Mucosa of descending colon (tissue), 3 donors: Measurements from ENCODE around the gene TAF3. TPM values are rescaled to one million over a fixed set of nuclear protein-coding genes. Genes with fewer than 3 reads are reported as not detected.

Experiments used
- ATAC-seq: fragments of 200-7000 bp; cut with Tn5 transposase; one replicate; pipeline ENCODE4 v1.9.1; 2020; ENCODE audit warnings: mild to moderate bottlenecking, moderate library complexity
- DNase-seq, 3 donors: peaks; one replicate each; pipeline ENCODE4 v3.0.0-alpha.2; 2020
- H3K36me3 ChIP-seq: fragments of 200-600 bp; one replicate; pipeline ENCODE4 v1.8.0; 2021; ENCODE audit warnings: low read depth, mild to moderate bottlenecking
- H3K4me1 ChIP-seq: fragments of 200-600 bp; one replicate; pipeline ENCODE4 v1.8.0; 2021; ENCODE audit warnings: low read depth, mild to moderate bottlenecking
- H3K4me3 ChIP-seq: fragments of 200-600 bp; one replicate; pipeline ENCODE4 v1.8.0; 2021; ENCODE audit warnings: mild to moderate bottlenecking
- H3K9me3 ChIP-seq: fragments of 200-600 bp; one replicate; pipeline ENCODE4 v1.8.0; 2021; ENCODE audit warnings: mild to moderate bottlenecking
- CTCF ChIP-seq: fragments of 200-600 bp; IDR thresholded peaks from one replicate; pipeline ENCODE4 v1.8.0; 2022; ENCODE audit warnings: antibody characterized with exemption, mild to moderate bottlenecking
- intact Hi-C, 2 donors: fragments of 100-400 bp; cut with DNase I in 1 of 2; cut with micrococcal nuclease in 1 of 2; formaldehyde crosslinking; loops; one replicate each; pipeline versions ENCODE4 v1.11.0 to v1.11.1; 2022; cut with DNase I, micrococcal nuclease
- total RNA-seq, 3 donors: library from RNA; stranded (reverse); fragmentation: NEBNext Ultra II Directional in 2 of 3; extraction: Animal tissue kit (Norgen Biotek cat#: 25700) in 2 of 3; gene quantifications; one replicate each; pipeline versions ENCODE4 v1.2.1 to v1.2.4, GENCODE V29; 2021 to 2023
- donor health status: DM: no; HTN: no; CAD: no; lungs with moderate emphysema.
- donor health status: DM: no; HTN: no; CAD: no.
- donor health status: DM: no; HTN: yes; CAD: no.

TAF3 gene
- total RNA-seq, 3 donors from 2014 or later: 5.5 to 17.2 (median 6.0) TPM

DNA sequence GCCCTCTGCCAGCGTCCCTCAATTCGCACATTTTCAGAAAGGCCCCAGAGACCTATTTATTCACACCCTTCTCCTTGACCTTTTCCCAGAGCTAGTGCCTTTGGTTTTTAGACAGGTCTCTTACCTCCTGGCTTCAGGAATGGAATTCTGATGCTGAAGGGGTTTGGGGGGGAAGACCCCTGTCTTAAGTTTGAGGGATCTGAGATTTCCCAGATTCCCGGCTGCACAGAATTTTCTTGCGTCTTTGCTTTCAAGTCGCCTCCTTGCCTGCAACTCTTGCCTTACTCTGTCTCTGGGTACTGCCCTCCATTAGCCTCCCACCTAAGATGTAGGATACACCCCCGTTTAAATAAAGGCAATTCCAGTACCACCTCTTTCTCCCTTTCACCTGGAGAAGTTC, 238.1 kb downstream of the TAF3 start:
- ATAC-seq (no peak), DNase-seq (no peak)
- no peak for TF ChIP-seq CTCF
- Histone ChIP-seq H3K36me3 (no peaks in the 10 kb centered on the region), H3K9me3 (no peaks in the 10 kb centered on the region), H3K4me3 (no peak overlapping the region), H3K4me1 (peaks cover 32% of the 10 kb centered on the region)
- intact Hi-C loops: no loop called here

- no peak for TF ChIP-seq CTCF
- DNase-seq (peak in 1 of 3 donors; percentile 17), ATAC-seq (no peak)
- Histone ChIP-seq H3K4me3 (no peak overlapping the region), H3K36me3 (no peaks in the 10 kb centered on the region), H3K9me3 (no peaks in the 10 kb centered on the region), H3K4me1 (peaks cover 26% of the 10 kb centered on the region)
- intact Hi-C loops: no loop called here
Observed at GRCh38 chr10:8056871-8057331, 238.6 kb downstream of the TAF3 start.

- Histone ChIP-seq H3K4me3 (no peak overlapping the region), H3K4me1 (peaks cover 24% of the 10 kb centered on the region), H3K36me3 (no peaks in the 10 kb centered on the region), H3K9me3 (no peaks in the 10 kb centered on the region)
- TF ChIP-seq CTCF: no peak
- DNase-seq (no peak), ATAC-seq (no peak)
- intact Hi-C loops: no loop called here
Observed at GRCh38 chr10:8057636-8058273, 239.4 kb downstream of the TAF3 start.

GRCh38 chr10:8058274-8059111, 240.2 kb downstream of the TAF3 start:
- no peak for TF ChIP-seq CTCF
- Histone ChIP-seq H3K36me3 (no peaks in the 10 kb centered on the region), H3K9me3 (no peaks in the 10 kb centered on the region), H3K4me1 (peaks cover 18% of the 10 kb centered on the region), H3K4me3 (no peak overlapping the region)
- DNase-seq: no peak
- intact Hi-C loops: no loop called here
- no peak for ATAC-seq

- Histone ChIP-seq H3K9me3 (no peaks in the 10 kb centered on the region), H3K4me3 (no peak overlapping the region), H3K36me3 (no peaks in the 10 kb centered on the region), H3K4me1 (peaks cover 10% of the 10 kb centered on the region)
- DNase-seq (no peak), ATAC-seq (no peak)
- no peak for TF ChIP-seq CTCF
- intact Hi-C loops: no loop called here
Observed at GRCh38 chr10:8059191-8059936, 241.1 kb downstream of the TAF3 start.
